RWPE2 (cell line): ENCODE measurements around the gene SLC47A2.
A peak's percentile ranks its signal among the peaks of the same experiment; 100 is the strongest.

ENCODE experiments used
- ATAC-seq: fragments of 200-7000 bp; cut with Tn5 transposase; 3 replicates; pipeline ENCODE4 v1.9.1; 2021; ENCODE audit warnings: low read depth
- DNase-seq: peaks from one replicate; pipeline ENCODE4 v3.0.0-alpha.2; 2020; ENCODE audit warnings: low spot score
- H3K27ac ChIP-seq: fragments of 450-650 bp; 2 replicates; pipeline ENCODE4 v1.5.1; 2017; ENCODE audit warnings: mild to moderate bottlenecking; ENCODE audit not compliant: poor library complexity, severe bottlenecking
- H3K27me3 ChIP-seq: fragments of 250-450 bp; sonication (Bioruptor Pico); 2 replicates; pipeline ENCODE4 v1.5.1; 2021; ENCODE audit warnings: mild to moderate bottlenecking, moderate library complexity; ENCODE audit not compliant: insufficient read depth, poor library complexity, severe bottlenecking
- H3K36me3 ChIP-seq: fragments of 250-450 bp; sonication (Bioruptor Pico); 2 replicates; pipeline ENCODE4 v1.5.1; 2020; ENCODE audit warnings: low read depth, mild to moderate bottlenecking, moderate library complexity
- H3K4me1 ChIP-seq: fragments of 250-450 bp; sonication (Bioruptor Pico); 2 replicates; pipeline ENCODE4 v1.5.1; 2021; ENCODE audit warnings: mild to moderate bottlenecking, moderate library complexity; ENCODE audit not compliant: insufficient read depth, poor library complexity, severe bottlenecking
- H3K4me3 ChIP-seq: fragments of 250-450 bp; sonication (Bioruptor Pico); 2 replicates; pipeline ENCODE4 v1.5.1; 2021; ENCODE audit warnings: mild to moderate bottlenecking, moderate library complexity; ENCODE audit not compliant: severe bottlenecking
- H3K9me3 ChIP-seq: fragments of 250-450 bp; sonication (Bioruptor Pico); 2 replicates; pipeline ENCODE4 v1.5.1; 2021; ENCODE audit warnings: mild to moderate bottlenecking, moderate library complexity; ENCODE audit not compliant: severe bottlenecking
- TF ChIP-seq, protein P1 (sequence below): fragments of 450-650 bp; IDR thresholded peaks from one replicate; pipeline ENCODE4 v1.5.1; 2017; ENCODE audit warnings: mild to moderate bottlenecking, moderate library complexity; ENCODE audit not compliant: poor library complexity, severe bottlenecking

The SLC47A2 gene

DNA sequence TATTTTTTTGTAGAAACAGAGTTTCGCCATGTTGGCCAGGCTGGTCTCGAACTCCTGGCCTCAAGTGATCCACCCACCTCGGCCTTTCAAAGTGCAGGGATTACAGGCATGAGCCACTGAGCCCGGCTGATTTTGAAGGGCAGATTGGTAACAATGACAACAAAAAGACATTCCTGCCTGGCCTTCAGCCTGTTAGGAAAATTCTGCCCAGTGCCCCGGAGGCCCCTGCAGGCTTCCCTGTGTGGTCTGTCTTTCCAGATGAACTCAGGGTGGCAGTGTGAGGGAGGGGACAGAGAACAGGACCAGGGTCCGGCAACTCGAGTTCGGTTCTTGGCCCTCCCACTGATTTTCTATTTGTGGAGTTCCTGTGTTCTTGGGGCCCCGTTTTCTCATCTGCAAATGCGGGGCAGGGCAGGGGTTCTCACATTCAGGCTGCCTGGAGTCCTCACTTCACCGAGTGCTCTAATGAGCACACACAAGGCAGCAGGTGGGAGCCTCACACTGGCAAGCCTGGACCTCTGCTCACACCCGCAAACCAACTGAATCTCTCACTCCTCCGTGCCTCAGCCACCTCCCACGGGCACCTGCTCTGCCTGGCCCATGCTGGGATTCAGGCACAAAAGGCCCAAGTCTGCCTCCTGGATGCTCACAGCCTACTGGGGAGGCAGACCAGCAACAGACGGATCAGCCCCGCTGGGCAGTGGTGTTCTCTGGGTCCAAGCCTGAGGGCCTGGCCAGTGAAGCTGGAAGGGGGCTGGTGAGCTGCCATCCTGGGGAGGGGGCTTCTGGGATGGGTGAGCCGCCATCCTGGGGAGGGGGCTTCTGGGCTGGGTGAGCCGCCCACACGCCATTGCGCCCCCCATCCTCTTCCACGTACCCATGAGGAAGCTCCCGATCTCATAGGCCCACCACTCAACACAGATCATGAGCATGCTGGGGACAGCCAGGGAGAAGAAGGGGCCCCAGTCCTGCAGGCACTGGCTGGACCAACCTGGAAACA is 10.3 kb downstream of the SLC47A2 start:
- ATAC-seq = no peak
- Histone ChIP-seq H3K27ac (peak overlapping the region; percentile 44), H3K4me3 (no peak overlapping the region), H3K36me3 (no peaks in the 10 kb centered on the region), H3K4me1 (peaks cover 13% of the 10 kb centered on the region), H3K27me3 (no peaks in the 10 kb centered on the region), H3K9me3 (no peaks in the 10 kb centered on the region)
- no peak for DNase-seq
- TF ChIP-seq, protein P1, sequence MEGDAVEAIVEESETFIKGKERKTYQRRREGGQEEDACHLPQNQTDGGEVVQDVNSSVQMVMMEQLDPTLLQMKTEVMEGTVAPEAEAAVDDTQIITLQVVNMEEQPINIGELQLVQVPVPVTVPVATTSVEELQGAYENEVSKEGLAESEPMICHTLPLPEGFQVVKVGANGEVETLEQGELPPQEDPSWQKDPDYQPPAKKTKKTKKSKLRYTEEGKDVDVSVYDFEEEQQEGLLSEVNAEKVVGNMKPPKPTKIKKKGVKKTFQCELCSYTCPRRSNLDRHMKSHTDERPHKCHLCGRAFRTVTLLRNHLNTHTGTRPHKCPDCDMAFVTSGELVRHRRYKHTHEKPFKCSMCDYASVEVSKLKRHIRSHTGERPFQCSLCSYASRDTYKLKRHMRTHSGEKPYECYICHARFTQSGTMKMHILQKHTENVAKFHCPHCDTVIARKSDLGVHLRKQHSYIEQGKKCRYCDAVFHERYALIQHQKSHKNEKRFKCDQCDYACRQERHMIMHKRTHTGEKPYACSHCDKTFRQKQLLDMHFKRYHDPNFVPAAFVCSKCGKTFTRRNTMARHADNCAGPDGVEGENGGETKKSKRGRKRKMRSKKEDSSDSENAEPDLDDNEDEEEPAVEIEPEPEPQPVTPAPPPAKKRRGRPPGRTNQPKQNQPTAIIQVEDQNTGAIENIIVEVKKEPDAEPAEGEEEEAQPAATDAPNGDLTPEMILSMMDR = no peak

DNA sequence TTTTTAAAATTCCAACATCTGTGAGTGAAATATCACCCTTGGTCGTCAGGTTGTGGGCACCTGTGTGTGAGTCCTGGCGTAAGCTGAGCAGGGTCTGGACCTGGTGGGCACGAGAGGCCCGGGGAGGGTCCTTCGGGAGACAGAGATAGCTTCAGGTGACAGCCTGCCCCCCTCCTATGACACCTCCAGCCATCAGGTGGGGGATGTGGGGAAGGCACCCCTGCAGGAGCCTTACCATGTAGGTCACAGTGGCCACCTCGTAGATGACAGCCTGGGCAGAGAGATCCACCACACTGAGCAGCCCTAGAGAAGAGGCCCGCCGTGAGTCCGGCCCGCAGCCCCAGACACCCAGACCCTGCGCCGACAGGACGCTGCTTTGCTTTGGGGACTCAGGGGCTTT is 11.2 kb downstream of the SLC47A2 start:
- DNase-seq (no peak), ATAC-seq (no peak)
- no peaks in the 10 kb centered on the region for H3K36me3 ChIP-seq
- no peaks in the 10 kb centered on the region for H3K27me3 ChIP-seq
- TF ChIP-seq, protein P1 = no peak
- no peaks in the 10 kb centered on the region for H3K9me3 ChIP-seq
- no peak overlapping the region for H3K4me3 ChIP-seq
- peaks cover 13% of the 10 kb centered on the region for H3K4me1 ChIP-seq
- no peak overlapping the region for H3K27ac ChIP-seq

DNA sequence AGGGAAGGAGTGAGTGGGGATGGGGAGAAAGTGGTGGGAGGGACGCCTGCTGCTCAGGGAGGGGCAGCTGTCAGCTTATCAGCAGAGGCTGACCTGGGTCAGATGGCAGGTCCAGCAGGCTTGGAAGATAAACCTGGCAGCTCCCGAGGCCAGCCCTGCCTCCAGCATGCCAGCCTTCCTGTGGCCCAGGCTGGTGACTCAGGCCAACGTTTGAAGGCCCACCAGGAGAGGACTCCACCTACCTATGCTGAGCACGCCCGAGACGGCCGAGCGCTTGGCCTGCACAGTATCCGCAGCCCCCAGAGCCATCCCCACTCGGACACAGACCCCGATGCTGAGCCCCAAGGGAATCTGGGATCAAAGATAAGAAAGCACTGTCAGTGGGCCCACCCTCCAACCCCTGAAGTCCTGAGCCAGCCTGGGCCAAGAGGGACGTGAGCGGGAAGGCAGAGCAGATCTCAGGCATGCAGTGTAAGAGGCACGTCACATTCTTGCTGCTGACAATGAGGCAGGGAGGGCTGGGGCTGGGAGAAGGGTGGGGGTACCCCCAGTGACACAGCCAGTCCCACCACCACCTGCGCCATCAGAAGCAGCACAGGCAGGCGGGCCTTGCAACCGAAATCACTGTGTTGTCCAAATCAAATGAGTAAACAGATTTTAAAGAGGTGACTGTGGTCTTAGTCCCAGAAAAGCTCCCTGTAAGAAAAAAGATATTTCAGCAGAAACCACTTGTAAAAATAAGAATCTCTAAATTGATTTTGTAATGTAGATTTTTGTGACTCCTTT is 12.4 kb downstream of the SLC47A2 start:
- no peaks in the 10 kb centered on the region for H3K27me3 ChIP-seq
- DNase-seq (no peak), ATAC-seq (no peak)
- no peaks in the 10 kb centered on the region for H3K36me3 ChIP-seq
- H3K4me1 ChIP-seq = peaks cover 13% of the 10 kb centered on the region
- no peak overlapping the region for H3K27ac ChIP-seq
- H3K4me3 ChIP-seq = no peak overlapping the region
- TF ChIP-seq, protein P1 = no peak
- no peaks in the 10 kb centered on the region for H3K9me3 ChIP-seq

- Histone ChIP-seq H3K4me3 (no peak overlapping the region), H3K4me1 (peaks cover 13% of the 10 kb centered on the region), H3K36me3 (no peaks in the 10 kb centered on the region), H3K9me3 (no peaks in the 10 kb centered on the region), H3K27me3 (no peaks in the 10 kb centered on the region), H3K27ac (no peak overlapping the region)
- TF ChIP-seq, protein P1 = no peak
- no peak for ATAC-seq
- DNase-seq = no peak
Observed at GRCh38 chr17:19703106-19703827, 13.1 kb downstream of the SLC47A2 start.
